Uterus (tissue), 4 donors: ENCODE results near the gene RHBDD2. TPM values are rescaled to one million over a fixed set of nuclear protein-coding genes. Genes with fewer than 3 reads are reported as not detected.
A peak's percentile ranks its signal among the peaks of the same experiment; 100 is the strongest.
"Not testable (repeated sequence)": the region's sequence is repeated elsewhere in the genome, so short reads cannot be mapped to it uniquely, and the experiment has no call there.

ENCODE experiments used
- DNase-seq, 2 donors: peaks; one replicate each; pipeline ENCODE4 v3.0.0-alpha.2; 2019 to 2020
- H3K27ac ChIP-seq, 2 donors: fragments of 200-600 bp; sonication (generic); 1 replicate in 1 of 2; 2 replicates in 1 of 2; pipeline ENCODE4 v1.5.1; 2016 to 2018
- H3K27me3 ChIP-seq, 2 donors: fragments of 200-600 bp; sonication (generic); one replicate each; pipeline ENCODE4 v1.5.1; 2018 to 2019; ENCODE audit warnings: control low read depth in 1 of 2
- H3K36me3 ChIP-seq, 2 donors: fragments of 200-600 bp; sonication (generic); one replicate each; pipeline ENCODE4 v1.5.1; 2019; ENCODE audit warnings: control low read depth in 1 of 2
- H3K4me1 ChIP-seq, 2 donors: fragments of 200-600 bp; sonication (generic); one replicate each; pipeline ENCODE4 v1.5.1; 2018 to 2019; ENCODE audit warnings: control low read depth in 1 of 2
- H3K4me3 ChIP-seq, 2 donors: fragments of 200-600 bp; sonication (generic); 1 replicate in 1 of 2; 2 replicates in 1 of 2; pipeline ENCODE4 v1.5.1; 2018 to 2019; ENCODE audit warnings: mild to moderate bottlenecking in 1 of 2
- H3K9me3 ChIP-seq, 2 donors: fragments of 200-600 bp; sonication (generic); one replicate each; pipeline ENCODE4 v1.5.1; 2019; ENCODE audit warnings: control low read depth in 1 of 2
- POLR2A ChIP-seq, 2 donors: fragments of 450-650 bp; IDR thresholded peaks; one replicate each; pipeline ENCODE4 v1.6.1; 2016; ENCODE audit warnings: antibody characterized with exemption in 2 of 2, mild to moderate bottlenecking in 1 of 2, moderate library complexity in 1 of 2
- intact Hi-C: fragments of 100-400 bp; cut with DNase I; formaldehyde crosslinking; loops from one replicate; pipeline ENCODE4 v1.15.1; 2023; ENCODE audit warnings: low total_unique reads
- total RNA-seq, 4 donors: library from RNA; depleted of rRNA in 3 of 4; stranded (reverse); fragments of >200 nt in 3 of 4; gene quantifications; one replicate each; pipeline versions ENCODE4 v1.1.0 to v1.2.4, GENCODE V29; 2014 to 2023
- TF ChIP-seq, protein P1 (sequence below), 4 experiments: fragments of 200-600 bp in 2 of 4; fragments of 450-650 bp in 2 of 4; sonication (generic) in 2 of 4; IDR thresholded peaks; one replicate each; pipeline ENCODE4 v1.5.1; 2016 to 2019; ENCODE audit warnings: antibody characterized with exemption in 4 of 4, mild to moderate bottlenecking in 2 of 4, moderate library complexity in 1 of 4
- donor health status: DM: yes; HTN: yes; CAD: no.

Gene RHBDD2
- total RNA-seq, 4 donors from 2014 or later, result 2.0 to 45.4 (median 11.3) TPM

DNA sequence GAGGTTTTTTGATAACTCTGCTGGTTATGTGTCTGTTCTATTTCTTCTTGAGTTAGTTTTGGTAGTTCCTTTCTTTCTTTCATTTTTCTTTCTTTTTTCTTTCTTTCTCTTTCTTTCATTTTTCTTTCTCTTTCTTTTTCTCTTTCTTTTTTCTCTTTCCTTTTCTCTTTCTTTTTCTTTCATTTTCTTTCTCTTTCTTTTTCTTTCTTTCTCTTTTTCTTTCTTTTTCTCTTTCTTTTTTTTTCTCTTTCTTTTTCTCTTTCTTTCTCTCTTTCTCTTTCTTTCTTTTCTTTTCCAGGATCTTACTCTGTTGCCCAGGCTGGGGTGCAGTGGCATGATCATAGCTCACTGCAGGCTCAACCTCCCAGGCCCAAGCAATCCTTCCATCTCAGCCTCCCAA is 20.4 kb upstream of the RHBDD2 start:
- Histone ChIP-seq H3K27me3 (no peaks in the 10 kb centered on the region), H3K27ac (no peak overlapping the region), H3K36me3 (no peaks in the 10 kb centered on the region), H3K4me3 (no peak overlapping the region), H3K4me1 (no peaks in the 10 kb centered on the region), H3K9me3 (no peaks in the 10 kb centered on the region)
- intact Hi-C loops, result no loop called here
- no peak for DNase-seq
- TF ChIP-seq, protein P1, sequence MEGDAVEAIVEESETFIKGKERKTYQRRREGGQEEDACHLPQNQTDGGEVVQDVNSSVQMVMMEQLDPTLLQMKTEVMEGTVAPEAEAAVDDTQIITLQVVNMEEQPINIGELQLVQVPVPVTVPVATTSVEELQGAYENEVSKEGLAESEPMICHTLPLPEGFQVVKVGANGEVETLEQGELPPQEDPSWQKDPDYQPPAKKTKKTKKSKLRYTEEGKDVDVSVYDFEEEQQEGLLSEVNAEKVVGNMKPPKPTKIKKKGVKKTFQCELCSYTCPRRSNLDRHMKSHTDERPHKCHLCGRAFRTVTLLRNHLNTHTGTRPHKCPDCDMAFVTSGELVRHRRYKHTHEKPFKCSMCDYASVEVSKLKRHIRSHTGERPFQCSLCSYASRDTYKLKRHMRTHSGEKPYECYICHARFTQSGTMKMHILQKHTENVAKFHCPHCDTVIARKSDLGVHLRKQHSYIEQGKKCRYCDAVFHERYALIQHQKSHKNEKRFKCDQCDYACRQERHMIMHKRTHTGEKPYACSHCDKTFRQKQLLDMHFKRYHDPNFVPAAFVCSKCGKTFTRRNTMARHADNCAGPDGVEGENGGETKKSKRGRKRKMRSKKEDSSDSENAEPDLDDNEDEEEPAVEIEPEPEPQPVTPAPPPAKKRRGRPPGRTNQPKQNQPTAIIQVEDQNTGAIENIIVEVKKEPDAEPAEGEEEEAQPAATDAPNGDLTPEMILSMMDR (IDR thresholded peaks at IDR 0.05), result no peak
- no peak for TF ChIP-seq POLR2A (IDR thresholded peaks at IDR 0.05)

GRCh38 chr7:75861636-75862035 is 17.2 kb upstream of the RHBDD2 start:
- DNase-seq, result no peak
- H3K36me3 ChIP-seq, result no peaks in the 10 kb centered on the region
- no peak overlapping the region for H3K4me3 ChIP-seq
- H3K9me3 ChIP-seq, result no peaks in the 10 kb centered on the region
- TF ChIP-seq, protein P1 (IDR thresholded peaks at IDR 0.05), result no peak
- TF ChIP-seq POLR2A (IDR thresholded peaks at IDR 0.05), result no peak
- H3K4me1 ChIP-seq, result peaks cover 0 to 4% of the 10 kb centered on the region in 2 donors
- no peaks in the 10 kb centered on the region for H3K27me3 ChIP-seq
- intact Hi-C loops, result loop anchor here (10.0 kb wide), 1 partner anchor 163 kb away; no protein-coding TSS in a partner anchor
- H3K27ac ChIP-seq, result no peak overlapping the region

DNA sequence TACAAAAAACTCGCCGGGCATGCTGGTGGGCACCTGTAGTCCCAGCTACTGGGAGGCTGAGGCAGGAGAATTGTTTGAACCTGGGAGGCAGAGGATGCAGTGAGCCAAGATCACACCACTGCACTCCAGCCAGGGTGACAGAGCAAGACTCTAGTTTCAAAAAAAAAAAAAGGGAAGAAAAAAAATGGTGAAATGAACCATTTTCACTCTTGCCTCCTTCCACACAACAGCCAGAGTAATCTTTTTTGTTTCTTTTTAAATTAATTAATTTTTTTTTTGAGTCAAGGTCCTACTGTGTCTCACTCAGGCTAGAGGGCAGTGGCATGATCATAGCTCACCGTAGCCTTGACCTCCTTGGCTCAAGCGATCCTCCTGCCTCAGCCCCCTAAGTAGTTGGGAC is 14.6 kb upstream of the RHBDD2 start:
- not testable (repeated sequence) for DNase-seq, H3K9me3 ChIP-seq, H3K4me1 ChIP-seq, H3K27ac ChIP-seq, H3K27me3 ChIP-seq, H3K36me3 ChIP-seq, H3K4me3 ChIP-seq
- intact Hi-C loops, result loop anchor here (10.0 kb wide), 1 partner anchor 161 kb away; no protein-coding TSS in a partner anchor

DNA sequence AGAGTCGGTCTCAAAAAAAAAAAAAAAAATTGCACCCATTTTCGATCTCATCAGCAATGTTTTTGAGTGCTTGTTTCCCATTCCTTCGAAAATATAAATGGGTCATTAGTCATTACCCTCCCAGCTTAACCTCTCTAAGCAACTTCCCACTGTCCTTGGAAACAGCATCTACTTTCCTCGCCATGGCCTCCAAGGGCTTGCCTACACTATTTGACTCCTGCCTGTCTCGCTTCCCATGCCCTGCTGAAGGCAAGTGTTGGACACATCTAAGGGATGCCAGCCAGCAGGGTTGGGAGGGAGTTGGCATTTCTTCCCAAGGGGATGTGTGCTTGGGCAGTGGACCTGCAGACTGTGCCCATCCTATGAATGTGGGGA is 12.7 kb upstream of the RHBDD2 start:
- TF ChIP-seq, protein P1 (IDR thresholded peaks at IDR 0.05), result no peak
- no peak for TF ChIP-seq POLR2A (IDR thresholded peaks at IDR 0.05)
- intact Hi-C loops, result loop anchor here (10.0 kb wide), 1 partner anchor 159 kb away; no protein-coding TSS in a partner anchor
- Histone ChIP-seq H3K27ac (no peak overlapping the region), H3K4me1 (peaks cover 0 to 6% of the 10 kb centered on the region in 2 donors), H3K27me3 (no peaks in the 10 kb centered on the region), H3K4me3 (no peak overlapping the region), H3K9me3 (no peaks in the 10 kb centered on the region), H3K36me3 (no peaks in the 10 kb centered on the region)
- no peak for DNase-seq

DNA sequence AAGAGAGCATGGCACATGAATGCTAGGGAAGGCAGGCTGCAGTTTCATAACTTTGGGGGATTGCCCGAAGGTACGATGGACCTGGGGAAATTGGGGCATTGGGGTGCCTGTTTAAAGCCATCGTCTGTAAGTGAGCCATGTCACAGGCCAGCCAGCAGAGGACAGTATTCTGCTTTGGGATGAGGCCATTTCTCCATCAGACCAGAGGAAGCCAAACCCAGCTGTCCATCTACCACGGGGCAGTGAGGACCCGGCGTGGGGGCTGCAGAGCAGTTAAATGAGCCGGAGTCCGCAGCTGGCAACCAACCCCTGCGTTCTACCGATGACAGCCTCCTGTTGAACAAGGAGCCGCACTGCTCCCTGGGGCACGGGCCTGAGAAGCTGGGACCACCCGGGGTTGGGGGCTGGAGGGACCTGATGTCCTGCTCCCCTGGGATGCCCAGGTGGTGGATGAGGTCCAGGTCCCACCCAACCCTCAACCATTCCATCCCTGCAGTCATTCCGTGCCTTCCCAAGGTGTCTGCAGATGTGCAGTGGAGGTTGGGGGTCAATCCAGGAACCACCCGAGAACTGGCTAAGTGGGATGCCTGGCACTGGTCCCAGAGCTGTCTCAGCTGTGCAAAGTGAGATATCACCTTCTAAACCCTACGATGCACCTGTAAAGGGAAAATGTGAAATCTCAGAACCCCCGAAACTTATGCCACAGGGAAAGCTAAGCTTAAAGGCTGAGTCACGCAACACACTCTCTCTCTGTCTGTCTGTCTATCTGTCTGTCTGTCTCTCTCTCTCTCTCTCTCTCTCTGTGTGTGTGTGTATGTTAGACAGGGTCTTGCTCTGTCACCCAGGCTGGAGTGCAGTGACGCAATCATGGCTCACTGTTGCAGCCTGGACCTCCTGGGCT is 12.1 kb upstream of the RHBDD2 start:
- intact Hi-C loops, result loop anchor here (10.0 kb wide), 1 partner anchor 158 kb away; no protein-coding TSS in a partner anchor
- DNase-seq, result peak; percentile 41 to 43
- no peaks in the 10 kb centered on the region for H3K27me3 ChIP-seq
- H3K4me1 ChIP-seq, result peaks cover 0 to 6% of the 10 kb centered on the region in 2 donors
- no peaks in the 10 kb centered on the region for H3K36me3 ChIP-seq
- no peak overlapping the region for H3K27ac ChIP-seq
- TF ChIP-seq, protein P1 (IDR thresholded peaks at IDR 0.05), result peak; percentile 77 to 90 (median 84)
- no peak for TF ChIP-seq POLR2A (IDR thresholded peaks at IDR 0.05)
- H3K4me3 ChIP-seq, result no peak overlapping the region
- H3K9me3 ChIP-seq, result no peaks in the 10 kb centered on the region
